HG03135 (cell line): ENCODE measurements around the gene EMC9.

Experiments
- ATAC-seq: cut with Tn5 transposase; IDR thresholded peaks from one replicate; pipeline ENCODE4 v1.9.1; 2021; ENCODE audit warnings: mild to moderate bottlenecking, moderate library complexity; ENCODE audit not compliant: unreplicated experiment

EMC9 gene

GRCh38 chr14:24092505-24093206, 48.7 kb downstream of the EMC9 start:
- ATAC-seq = no peak

GRCh38 chr14:24092110-24092504, 49.3 kb downstream of the EMC9 start:
- no peak for ATAC-seq

- no peak for ATAC-seq
Observed at GRCh38 chr14:24089890-24090289, 51.5 kb downstream of the EMC9 start.
